Ovary (tissue), 3 donors: Measurements from ENCODE around the gene MED6.

Experiments
- CTCF ChIP-seq, 3 donors: fragments of 450-650 bp in 2 of 3; fragments of 200-600 bp in 1 of 3; IDR thresholded peaks; one replicate each; pipeline versions ENCODE4 v1.5.1 to v1.8.0; 2016 to 2022; ENCODE audit warnings: antibody characterized with exemption in 3 of 3, mild to moderate bottlenecking in 1 of 3
- EP300 ChIP-seq: sonication (generic); formaldehyde crosslinking; IDR thresholded peaks from one replicate; pipeline ENCODE4 v1.6.1; 2017; ENCODE audit warnings: antibody characterized with exemption
- POLR2A ChIP-seq: fragments of 450-650 bp; IDR thresholded peaks from one replicate; pipeline ENCODE4 v1.6.1; 2017; ENCODE audit warnings: antibody characterized with exemption, mild to moderate bottlenecking, moderate library complexity
- donor health status: DM: no; HTN: no; CAD: no.

- TF ChIP-seq CTCF (IDR thresholded peaks at IDR 0.05) (no peak), POLR2A (no peak), EP300 (no peak)
Measured at GRCh38 chr14:70611216-70611615, 10.8 kb upstream of the MED6 start.
